SU-DHL-6 (cell line): ENCODE data around the gene RRP9.

Experiments used
- H2AFZ ChIP-seq: fragments of 200-600 bp; sonication (generic); 2 replicates; pipeline ENCODE4 v1.6.1; 2014; ENCODE audit warnings: low read depth, mild to moderate bottlenecking, moderate library complexity, mixed read lengths, antibody characterized with exemption, low read length; ENCODE audit not compliant: severe bottlenecking
- H3F3A ChIP-seq: fragments of 200-600 bp; shearing (Covaris generic); 2 replicates; pipeline ENCODE4 v1.6.0; 2016; ENCODE audit warnings: antibody characterized with exemption, mild to moderate bottlenecking; ENCODE audit not compliant: insufficient read depth
- H3K27ac ChIP-seq: fragments of 200-600 bp; sonication (generic); 2 replicates; pipeline ENCODE4 v1.5.1; 2016; ENCODE audit warnings: low read depth, mild to moderate bottlenecking, low read length, moderate library complexity, mixed read lengths
- H3K27me3 ChIP-seq: fragments of 200-600 bp; sonication (generic), shearing (Covaris generic); 2 replicates; pipeline ENCODE4 v1.6.0; 2014; ENCODE audit warnings: mild to moderate bottlenecking, low read length
- H3K36me3 ChIP-seq: fragments of 200-600 bp; sonication (generic); 2 replicates; pipeline ENCODE4 v1.6.1; 2014; ENCODE audit warnings: mild to moderate bottlenecking, low read length, mixed read lengths
- H3K4me2 ChIP-seq: fragments of 300-600, 200-600 bp; shearing (Covaris generic), sonication (generic); 2 replicates; pipeline ENCODE4 v1.6.0; 2014; ENCODE audit warnings: low read length, low read depth, mild to moderate bottlenecking; ENCODE audit not compliant: poor library complexity, severe bottlenecking
- H3K4me3 ChIP-seq: fragments of 200-600 bp; sonication (generic); 2 replicates; pipeline ENCODE4 v1.5.1; 2014; ENCODE audit warnings: antibody characterized with exemption, low read length, mild to moderate bottlenecking, mixed read lengths; ENCODE audit not compliant: insufficient read depth, poor library complexity, severe bottlenecking
- H3K79me2 ChIP-seq: fragments of 200-600 bp; sonication (generic); 2 replicates; pipeline ENCODE4 v1.6.1; 2014; ENCODE audit warnings: mild to moderate bottlenecking, low read length, moderate library complexity; ENCODE audit not compliant: insufficient read depth
- H3K9ac ChIP-seq: fragments of 200-600 bp; sonication (generic); 2 replicates; pipeline ENCODE4 v1.7.0; 2014; ENCODE audit warnings: mild to moderate bottlenecking, low read length
- H3K9me2 ChIP-seq: fragments of 200-600 bp; sonication (generic); replicated peaks from 2 replicates; pipeline ENCODE4 v1.6.1; 2014; ENCODE audit warnings: low read length; ENCODE audit not compliant: insufficient read depth
- H3K9me3 ChIP-seq: fragments of 200-600 bp; sonication (generic); 2 replicates; pipeline ENCODE4 v1.6.1; 2014; ENCODE audit warnings: low read length, mixed read lengths; ENCODE audit not compliant: insufficient read depth
- H4K20me1 ChIP-seq: fragments of 200-600 bp; sonication (generic); 2 replicates; pipeline ENCODE4 v1.6.1; 2014; ENCODE audit warnings: low read depth, mild to moderate bottlenecking, antibody characterized with exemption, low read length, moderate library complexity, mixed read lengths
- CTCF ChIP-seq: fragments of 200-600 bp; sonication (generic); IDR thresholded peaks from one replicate; pipeline ENCODE4 v1.5.1; 2017; ENCODE audit warnings: antibody characterized with exemption, mild to moderate bottlenecking, low read length, moderate library complexity; ENCODE audit not compliant: insufficient read depth, poor library complexity, severe bottlenecking
- EZH2phosphoT487 ChIP-seq: fragments of 200-600 bp; sonication (generic), shearing (Covaris generic); conservative IDR thresholded peaks from 2 replicates; pipeline ENCODE4 v1.6.1; 2018; ENCODE audit warnings: mild to moderate bottlenecking, antibody characterized with exemption, low read length, moderate library complexity, mixed read lengths

RRP9 gene

GRCh38 chr3:51954713-51955112 lies 13.0 kb upstream of the RRP9 start:
- TF ChIP-seq CTCF (no peak), EZH2phosphoT487 (no peak)
- no peaks in the 10 kb centered on the region for H3K9me3 ChIP-seq
- no peaks in the 10 kb centered on the region for H4K20me1 ChIP-seq
- H3K9me2 ChIP-seq, result no peaks in the 10 kb centered on the region
- no peak overlapping the region for H3K4me3 ChIP-seq
- no peaks in the 10 kb centered on the region for H3F3A ChIP-seq
- H3K36me3 ChIP-seq, result no peaks in the 10 kb centered on the region
- no peak overlapping the region for H3K9ac ChIP-seq
- H3K4me2 ChIP-seq, result no peak overlapping the region
- H3K27me3 ChIP-seq, result no peaks in the 10 kb centered on the region
- H2AFZ ChIP-seq, result no peak overlapping the region
- H3K27ac ChIP-seq, result no peak overlapping the region
- H3K79me2 ChIP-seq, result no peaks in the 10 kb centered on the region

- Histone ChIP-seq H3K27me3 (no peaks in the 10 kb centered on the region), H2AFZ (no peak overlapping the region), H3K27ac (no peak overlapping the region)
Measured at GRCh38 chr3:51954105-51954504, 12.4 kb upstream of the RRP9 start.

GRCh38 chr3:51953445-51953844 lies 11.7 kb upstream of the RRP9 start:
- Histone ChIP-seq H4K20me1 (no peaks in the 10 kb centered on the region), H3K9me3 (no peaks in the 10 kb centered on the region), H3K9ac (no peak overlapping the region), H3K36me3 (no peaks in the 10 kb centered on the region), H3F3A (no peaks in the 10 kb centered on the region), H3K4me3 (no peak overlapping the region), H3K27me3 (no peaks in the 10 kb centered on the region), H2AFZ (no peak overlapping the region), H3K9me2 (no peaks in the 10 kb centered on the region), H3K27ac (no peak overlapping the region), H3K79me2 (no peaks in the 10 kb centered on the region), H3K4me2 (no peak overlapping the region)
- no peak for TF ChIP-seq EZH2phosphoT487
- no peak for TF ChIP-seq CTCF

More at GRCh38 chr3:51954105-51954504, 12.4 kb upstream of the RRP9 start:
- H3K4me2 ChIP-seq, result no peak overlapping the region
- TF ChIP-seq EZH2phosphoT487 (no peak), CTCF (no peak)
- no peaks in the 10 kb centered on the region for H3K79me2 ChIP-seq
- H3K36me3 ChIP-seq, result no peaks in the 10 kb centered on the region
- H3K4me3 ChIP-seq, result no peak overlapping the region
- H3K9me2 ChIP-seq, result no peaks in the 10 kb centered on the region
- no peak overlapping the region for H3K9ac ChIP-seq
- H4K20me1 ChIP-seq, result no peaks in the 10 kb centered on the region
- H3F3A ChIP-seq, result no peaks in the 10 kb centered on the region
- H3K9me3 ChIP-seq, result no peaks in the 10 kb centered on the region

- H3K9me3 ChIP-seq, result no peaks in the 10 kb centered on the region
- H3K4me2 ChIP-seq, result no peak overlapping the region
- no peaks in the 10 kb centered on the region for H3K27me3 ChIP-seq
- H3K9ac ChIP-seq, result no peak overlapping the region
- H3K79me2 ChIP-seq, result no peaks in the 10 kb centered on the region
- H3F3A ChIP-seq, result no peaks in the 10 kb centered on the region
- H3K4me3 ChIP-seq, result no peak overlapping the region
- no peak overlapping the region for H2AFZ ChIP-seq
- no peaks in the 10 kb centered on the region for H3K36me3 ChIP-seq
- no peak for TF ChIP-seq CTCF
- no peak for TF ChIP-seq EZH2phosphoT487
- H3K27ac ChIP-seq, result no peak overlapping the region
- no peaks in the 10 kb centered on the region for H3K9me2 ChIP-seq
- H4K20me1 ChIP-seq, result no peaks in the 10 kb centered on the region
Measured at GRCh38 chr3:51950899-51951298, 9.2 kb upstream of the RRP9 start.
